Spleen (tissue), 7 donors: Measurements from ENCODE around the gene NME1.

ENCODE experiments used
- POLR2A ChIP-seq, 3 donors: fragments of 450-650 bp; IDR thresholded peaks; one replicate each; pipeline ENCODE4 v1.5.1; 2017; ENCODE audit warnings: antibody characterized with exemption in 3 of 3, mild to moderate bottlenecking in 1 of 3
- POLR2AphosphoS5 ChIP-seq, 3 donors: sonication (generic); formaldehyde crosslinking; IDR thresholded peaks; one replicate each; pipeline ENCODE4 v1.5.1; 2017; ENCODE audit warnings: antibody characterized with exemption in 3 of 3
- TF ChIP-seq, protein P1 (sequence below), 11 experiments: fragments of 200-600 bp in 7 of 11; fragments of 450-650 bp in 4 of 11; sonication (generic) in 4 of 11; IDR thresholded peaks in 8 of 11; conservative IDR thresholded peaks in 3 of 11; 1 replicate in 7 of 11; 2 replicates in 4 of 11; pipeline versions ENCODE4 v1.4.0 to v1.8.0; 2016 to 2021; ENCODE audit warnings: antibody characterized with exemption in 11 of 11, inconsistent platforms in 4 of 11, mild to moderate bottlenecking in 1 of 11
- donor health status: DM: no; HTN: no; CAD: no; lungs with moderate emphysema.
- donor health status: DM: no; HTN: no; CAD: no.
- donor health status: DM: no; HTN: no; CAD: no.

DNA sequence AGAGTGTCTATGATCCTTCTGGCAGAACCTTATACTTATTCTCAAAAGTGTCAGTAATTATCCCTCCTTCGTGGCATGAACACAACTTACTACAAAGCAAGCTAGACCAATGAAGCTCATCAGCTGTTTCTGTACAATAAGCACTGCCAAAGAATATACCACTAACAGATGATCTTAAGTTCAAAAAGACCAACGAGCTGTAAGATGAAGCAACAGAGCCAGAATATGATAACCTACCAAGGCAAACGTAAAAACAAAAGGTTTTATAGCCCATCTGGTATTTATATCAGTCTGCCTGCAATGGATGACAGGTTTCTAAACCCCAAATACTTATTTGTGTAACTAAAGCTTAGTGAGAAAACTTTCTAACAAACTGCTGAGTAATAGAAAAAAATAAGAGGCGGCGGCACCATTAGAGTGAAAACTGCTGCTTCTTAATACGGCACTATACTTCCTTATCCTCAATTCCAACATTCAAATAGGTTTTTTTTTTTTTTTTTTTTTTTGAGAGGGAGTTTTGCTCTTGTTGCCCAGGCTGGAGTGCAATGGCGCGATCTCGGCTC is 35.0 kb downstream of the NME1 start:
- TF ChIP-seq, protein P1, sequence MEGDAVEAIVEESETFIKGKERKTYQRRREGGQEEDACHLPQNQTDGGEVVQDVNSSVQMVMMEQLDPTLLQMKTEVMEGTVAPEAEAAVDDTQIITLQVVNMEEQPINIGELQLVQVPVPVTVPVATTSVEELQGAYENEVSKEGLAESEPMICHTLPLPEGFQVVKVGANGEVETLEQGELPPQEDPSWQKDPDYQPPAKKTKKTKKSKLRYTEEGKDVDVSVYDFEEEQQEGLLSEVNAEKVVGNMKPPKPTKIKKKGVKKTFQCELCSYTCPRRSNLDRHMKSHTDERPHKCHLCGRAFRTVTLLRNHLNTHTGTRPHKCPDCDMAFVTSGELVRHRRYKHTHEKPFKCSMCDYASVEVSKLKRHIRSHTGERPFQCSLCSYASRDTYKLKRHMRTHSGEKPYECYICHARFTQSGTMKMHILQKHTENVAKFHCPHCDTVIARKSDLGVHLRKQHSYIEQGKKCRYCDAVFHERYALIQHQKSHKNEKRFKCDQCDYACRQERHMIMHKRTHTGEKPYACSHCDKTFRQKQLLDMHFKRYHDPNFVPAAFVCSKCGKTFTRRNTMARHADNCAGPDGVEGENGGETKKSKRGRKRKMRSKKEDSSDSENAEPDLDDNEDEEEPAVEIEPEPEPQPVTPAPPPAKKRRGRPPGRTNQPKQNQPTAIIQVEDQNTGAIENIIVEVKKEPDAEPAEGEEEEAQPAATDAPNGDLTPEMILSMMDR (IDR thresholded peaks at IDR 0.05 in 8 of 11, conservative IDR thresholded peaks at IDR 0.05 in 3 of 11): no peak
- TF ChIP-seq POLR2A (IDR thresholded peaks at IDR 0.05): no peak
- no peak for TF ChIP-seq POLR2AphosphoS5 (IDR thresholded peaks at IDR 0.05)
